SK-N-SH (cell line): ENCODE measurements around the gene LCA5. TPM values are rescaled to one million over a fixed set of nuclear protein-coding genes. Genes with fewer than 3 reads are reported as not detected.
A peak's percentile ranks its signal among the peaks of the same experiment; 100 is the strongest.

ENCODE experiments used
- CTCF ChIA-PET: fragments of 300-600, 350-600 bp; formaldehyde crosslinking; extraction: SDS; loops from one replicate; lab custom pipeline; 2021; lab: Yijun Ruan, JAX
- POLR2A ChIA-PET: fragments of 350-600 bp; sonication (Branson Sonifier 250); formaldehyde crosslinking; extraction: SDS; loops from one replicate; lab custom pipeline; 2020; ENCODE audit warnings: antibody characterized with exemption, inconsistent platforms; lab: Yijun Ruan, JAX
- DNase-seq: peaks from one replicate; pipeline ENCODE4 v3.0.0; 2012
- H2AFZ ChIP-seq: fragments of 200-600 bp; sonication (generic); 2 replicates; pipeline ENCODE4 v1.8.1; 2016; ENCODE audit warnings: antibody characterized with exemption, mild to moderate bottlenecking, low read depth
- H3F3A ChIP-seq: fragments of 200-600 bp; sonication (generic); replicated peaks from 2 replicates; pipeline ENCODE3; 2016; ENCODE audit warnings: antibody characterized with exemption, mild to moderate bottlenecking; ENCODE audit not compliant: insufficient read depth
- H3K27ac ChIP-seq, 2 experiments: fragments of 200-500 bp in 1 of 2; fragments of 200-600 bp in 1 of 2; sonication (Bioruptor generic) in 1 of 2; sonication (generic), shearing (Covaris generic) in 1 of 2; 2 replicates each; pipeline versions ENCODE4 v1.5.1 to v1.6.1; 2014 to 2016; ENCODE audit warnings: low read depth in 2 of 2, inconsistent platforms in 1 of 2, low read length in 1 of 2, mild to moderate bottlenecking in 1 of 2, mixed read lengths in 1 of 2
- H3K27me3 ChIP-seq: fragments of 200-600 bp; sonication (generic), shearing (Covaris generic); 2 replicates; pipeline ENCODE4 v1.6.1; 2016; ENCODE audit warnings: mixed run types; ENCODE audit not compliant: insufficient read depth
- H3K36me3 ChIP-seq, 2 experiments: fragments of 200-500 bp in 1 of 2; fragments of 200-600 bp in 1 of 2; sonication (Bioruptor generic) in 1 of 2; sonication (generic) in 1 of 2; replicated peaks in 1 of 2; 2 replicates each; pipeline versions ENCODE3 to v1.5.1; 2014 to 2016; ENCODE audit warnings: low read length in 1 of 2, mild to moderate bottlenecking in 1 of 2; ENCODE audit not compliant: insufficient read depth in 2 of 2, control insufficient read depth in 1 of 2
- H3K4me1 ChIP-seq, 2 experiments: fragments of 200-500 bp in 1 of 2; fragments of 200-600 bp in 1 of 2; sonication (Bioruptor generic) in 1 of 2; sonication (generic), shearing (Covaris generic) in 1 of 2; 2 replicates each; pipeline versions ENCODE4 v1.5.1 to v1.6.1; 2014 to 2016; ENCODE audit warnings: low read depth in 1 of 2, low read length in 1 of 2, mixed run types in 1 of 2; ENCODE audit not compliant: insufficient read depth in 2 of 2, control insufficient read depth in 1 of 2
- H3K4me2 ChIP-seq: fragments of 200-600 bp; sonication (generic), shearing (Covaris generic); 2 replicates; pipeline ENCODE4 v1.6.1; 2017; ENCODE audit warnings: mixed run types
- H3K4me3 ChIP-seq, 2 experiments: fragments of 200-500 bp in 1 of 2; fragments of 200-600 bp in 1 of 2; sonication (Bioruptor generic) in 1 of 2; sonication (generic), shearing (Covaris generic) in 1 of 2; 2 replicates each; pipeline versions ENCODE4 v1.5.1 to v1.8.1; 2014 to 2016; ENCODE audit warnings: low read depth in 2 of 2, inconsistent platforms in 1 of 2, low read length in 1 of 2, mild to moderate bottlenecking in 1 of 2, mixed read lengths in 1 of 2, moderate library complexity in 1 of 2
- H3K79me2 ChIP-seq: fragments of 200-600 bp; sonication (generic); 2 replicates; pipeline ENCODE4 v1.8.1; 2017; ENCODE audit warnings: mild to moderate bottlenecking; ENCODE audit not compliant: insufficient read depth
- H3K9ac ChIP-seq: fragments of 200-600 bp; sonication (generic); 2 replicates; pipeline ENCODE4 v1.6.1; 2017; ENCODE audit warnings: mixed run types
- H3K9me2 ChIP-seq: fragments of 200-600 bp; sonication (generic); 2 replicates; pipeline ENCODE4 v1.6.1; 2017; ENCODE audit warnings: mixed run types
- H3K9me3 ChIP-seq: fragments of 200-600 bp; sonication (generic); 2 replicates; pipeline ENCODE4 v1.6.1; 2017; ENCODE audit warnings: mixed run types, mild to moderate bottlenecking, moderate library complexity
- H4K20me1 ChIP-seq: fragments of 200-600 bp; sonication (generic); 2 replicates; pipeline ENCODE4 v1.6.1; 2017; ENCODE audit warnings: mild to moderate bottlenecking, mixed run types; ENCODE audit not compliant: insufficient read depth
- EP300 ChIP-seq, 2 experiments: IDR thresholded peaks; 2 replicates each; pipeline versions ENCODE4 v1.4.0 to v1.6.1; 2012; ENCODE audit warnings: borderline replicate concordance in 1 of 2, low read depth in 1 of 2, low read length in 1 of 2
- FOSL2 ChIP-seq: IDR thresholded peaks from 2 replicates; pipeline ENCODE4 v1.4.0; 2012; ENCODE audit warnings: low read depth, mild to moderate bottlenecking, moderate library complexity, borderline replicate concordance
- GABPA ChIP-seq: IDR thresholded peaks from 2 replicates; pipeline ENCODE4 v1.4.0; 2012; ENCODE audit warnings: low read depth, mild to moderate bottlenecking
- JUND ChIP-seq: IDR thresholded peaks from 2 replicates; pipeline ENCODE4 v1.4.0; 2012
- MAX ChIP-seq: IDR thresholded peaks from 2 replicates; pipeline ENCODE4 v1.4.0; 2012; ENCODE audit warnings: low read depth
- MEF2A ChIP-seq: IDR thresholded peaks from 2 replicates; pipeline ENCODE4 v1.4.0; 2012; ENCODE audit warnings: low read depth, borderline replicate concordance
- RAD21 ChIP-seq: IDR thresholded peaks from 2 replicates; pipeline ENCODE4 v1.6.1; 2012; ENCODE audit warnings: mild to moderate bottlenecking, low read length
- REST ChIP-seq: IDR thresholded peaks from 2 replicates; pipeline ENCODE4 v1.6.1; 2012; ENCODE audit warnings: mild to moderate bottlenecking, low read depth, low read length, moderate library complexity
- RXRA ChIP-seq: IDR thresholded peaks from 2 replicates; pipeline ENCODE4 v1.4.0; 2012; ENCODE audit warnings: low read depth, mild to moderate bottlenecking, borderline replicate concordance
- SMC3 ChIP-seq: IDR thresholded peaks from 2 replicates; pipeline ENCODE4 v1.6.1; 2012; ENCODE audit warnings: low read depth, low read length, improper control_type of control experiment
- TCF12 ChIP-seq: IDR thresholded peaks from 2 replicates; pipeline ENCODE4 v1.4.0; 2012
- USF2 ChIP-seq: fragments of 150-350 bp; IDR thresholded peaks from 2 replicates; pipeline ENCODE4 v1.6.1; 2017; ENCODE audit warnings: antibody characterized with exemption, low read length, low read depth, borderline replicate concordance
- WGBS: methylation state at CpG from one replicate; pipeline ENCODE4 v1.1.6; 2017; ENCODE audit warnings: low lambda C conversion rate; 5-methylcytosine and 5-hydroxymethylcytosine counted together
- polyA plus RNA-seq, 3 experiments: library from polyadenylated mRNA; depleted of rRNA; stranded (reverse); fragments of >200 nt; gene quantifications; 2 replicates each; pipeline ENCODE4 v1.2.3, GENCODE V29; 2012
- TF ChIP-seq, protein P1 (sequence below): IDR thresholded peaks from 2 replicates; pipeline ENCODE4 v1.4.0; 2012; ENCODE audit warnings: low read depth, borderline replicate concordance
- TF ChIP-seq, protein P2 (sequence below): IDR thresholded peaks from 2 replicates; pipeline ENCODE4; 2012
- TF ChIP-seq, protein P3 (sequence below): fragments of 200-600 bp; sonication (generic); IDR thresholded peaks from 2 replicates; pipeline ENCODE4 v1.6.1; 2017; ENCODE audit warnings: antibody characterized with exemption, mild to moderate bottlenecking, moderate library complexity

The LCA5 gene
- polyA plus RNA-seq, 1 of the 3 experiments (the other 2 are of a cell fraction) = 0.61 TPM

GRCh38 chr6:79571030-79571367 is 33.8 kb upstream of the LCA5 start (continued):
- no peak for TF ChIP-seq REST
- TF ChIP-seq TCF12 = no peak
- no peak for TF ChIP-seq RXRA
- TF ChIP-seq EP300 (IDR thresholded peaks at IDR 0.05; ENCODE audit: borderline replicate concordance in 1 of 2, low read depth in 1 of 2, low read length in 1 of 2) = no peak
- TF ChIP-seq, protein P1, sequence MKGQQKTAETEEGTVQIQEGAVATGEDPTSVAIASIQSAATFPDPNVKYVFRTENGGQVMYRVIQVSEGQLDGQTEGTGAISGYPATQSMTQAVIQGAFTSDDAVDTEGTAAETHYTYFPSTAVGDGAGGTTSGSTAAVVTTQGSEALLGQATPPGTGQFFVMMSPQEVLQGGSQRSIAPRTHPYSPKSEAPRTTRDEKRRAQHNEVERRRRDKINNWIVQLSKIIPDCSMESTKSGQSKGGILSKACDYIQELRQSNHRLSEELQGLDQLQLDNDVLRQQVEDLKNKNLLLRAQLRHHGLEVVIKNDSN = no peak
- no peak for TF ChIP-seq FOSL2
- no peak for TF ChIP-seq JUND
- no peak for TF ChIP-seq MAX
- no peak for TF ChIP-seq GABPA

GRCh38 chr6:79570129-79571029 is 33.1 kb upstream of the LCA5 start:
- POLR2A ChIA-PET = no interaction called here
- TF ChIP-seq USF2 (no peak), FOSL2 (peak; percentile 34; the same call in 1 of the 2 replicates), MEF2A (no peak), RAD21 (peak; percentile 91), SMC3 (peak; percentile 77), JUND (peak; percentile 48), TCF12 (peak; percentile 71), MAX (no peak)
- TF ChIP-seq, protein P2, sequence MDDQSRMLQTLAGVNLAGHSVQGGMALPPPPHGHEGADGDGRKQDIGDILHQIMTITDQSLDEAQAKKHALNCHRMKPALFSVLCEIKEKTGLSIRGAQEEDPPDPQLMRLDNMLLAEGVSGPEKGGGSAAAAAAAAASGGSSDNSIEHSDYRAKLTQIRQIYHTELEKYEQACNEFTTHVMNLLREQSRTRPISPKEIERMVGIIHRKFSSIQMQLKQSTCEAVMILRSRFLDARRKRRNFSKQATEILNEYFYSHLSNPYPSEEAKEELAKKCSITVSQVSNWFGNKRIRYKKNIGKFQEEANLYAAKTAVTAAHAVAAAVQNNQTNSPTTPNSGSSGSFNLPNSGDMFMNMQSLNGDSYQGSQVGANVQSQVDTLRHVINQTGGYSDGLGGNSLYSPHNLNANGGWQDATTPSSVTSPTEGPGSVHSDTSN = peak; percentile 54
- TF ChIP-seq, protein P3, sequence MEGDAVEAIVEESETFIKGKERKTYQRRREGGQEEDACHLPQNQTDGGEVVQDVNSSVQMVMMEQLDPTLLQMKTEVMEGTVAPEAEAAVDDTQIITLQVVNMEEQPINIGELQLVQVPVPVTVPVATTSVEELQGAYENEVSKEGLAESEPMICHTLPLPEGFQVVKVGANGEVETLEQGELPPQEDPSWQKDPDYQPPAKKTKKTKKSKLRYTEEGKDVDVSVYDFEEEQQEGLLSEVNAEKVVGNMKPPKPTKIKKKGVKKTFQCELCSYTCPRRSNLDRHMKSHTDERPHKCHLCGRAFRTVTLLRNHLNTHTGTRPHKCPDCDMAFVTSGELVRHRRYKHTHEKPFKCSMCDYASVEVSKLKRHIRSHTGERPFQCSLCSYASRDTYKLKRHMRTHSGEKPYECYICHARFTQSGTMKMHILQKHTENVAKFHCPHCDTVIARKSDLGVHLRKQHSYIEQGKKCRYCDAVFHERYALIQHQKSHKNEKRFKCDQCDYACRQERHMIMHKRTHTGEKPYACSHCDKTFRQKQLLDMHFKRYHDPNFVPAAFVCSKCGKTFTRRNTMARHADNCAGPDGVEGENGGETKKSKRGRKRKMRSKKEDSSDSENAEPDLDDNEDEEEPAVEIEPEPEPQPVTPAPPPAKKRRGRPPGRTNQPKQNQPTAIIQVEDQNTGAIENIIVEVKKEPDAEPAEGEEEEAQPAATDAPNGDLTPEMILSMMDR = peak; percentile 79
- TF ChIP-seq, all 33 proteins: peak for 7
- peak overlapping the region in 1 of 2 experiments; percentile 27; a peak in 2 of 4 replicates for H3K4me3 ChIP-seq
- peak overlapping the region in 1 of 2 experiments; percentile 43; a peak in 1 of 4 replicates for H3K27ac ChIP-seq
- H3K9ac ChIP-seq = no peak overlapping the region
- DNase-seq = peak; percentile 54
- peaks cover 6 to 9% of the 10 kb centered on the region in 2 experiments; a peak in 3 of 4 replicates for H3K4me1 ChIP-seq
- H3F3A ChIP-seq = peaks cover 6% of the 10 kb centered on the region
- H3K79me2 ChIP-seq = no peaks in the 10 kb centered on the region
- H3K9me3 ChIP-seq = no peaks in the 10 kb centered on the region
- WGBS = 16% methylated on average over 3 of the region's 3 CpGs
- no peaks in the 10 kb centered on the region for H3K27me3 ChIP-seq
- CTCF ChIA-PET = interaction anchor here (0.7 to 5.3 kb wide), 63 partner anchors 8 to 760 kb away, joined by 3 to 106 read pairs (median 4); partner anchors contain the start of genes LCA5, PHIP and SH3BGRL2
- H2AFZ ChIP-seq = peak overlapping the region; percentile 34; the same call in 1 of the 2 replicates
- no peak overlapping the region for H3K4me2 ChIP-seq
- H3K36me3 ChIP-seq = no peaks in the 10 kb centered on the region
- H3K9me2 ChIP-seq = no peaks in the 10 kb centered on the region
- H4K20me1 ChIP-seq = no peaks in the 10 kb centered on the region
